Skeletal muscle cell (primary cell): ENCODE data around the gene MTREX.

ENCODE experiments used
- DNase-seq: peaks from one replicate; pipeline ENCODE4 v3.0.0-alpha.2; 2010; ENCODE audit warnings: low read depth
- H3K4me3 ChIP-seq: 2 replicates; pipeline ENCODE4 v1.5.1; 2011; ENCODE audit warnings: low read depth, mild to moderate bottlenecking, control low read depth, low read length, moderate library complexity

Gene MTREX

GRCh38 chr5:55320571-55320970 lies 12.8 kb downstream of the MTREX start:
- H3K4me3 ChIP-seq: no peak overlapping the region
- DNase-seq: no peak

GRCh38 chr5:55324006-55324405 lies 16.2 kb downstream of the MTREX start:
- no peak for DNase-seq
- H3K4me3 ChIP-seq: no peak overlapping the region

GRCh38 chr5:55324815-55325418 lies 17.1 kb downstream of the MTREX start:
- H3K4me3 ChIP-seq: no peak overlapping the region
- DNase-seq: no peak

- H3K4me3 ChIP-seq: no peak overlapping the region
- no peak for DNase-seq
These were observed 17.8 kb downstream of the MTREX start for GRCh38 chr5:55325621-55326020.

- no peak overlapping the region for H3K4me3 ChIP-seq
- no peak for DNase-seq
These were observed 19.5 kb downstream of the MTREX start for GRCh38 chr5:55327281-55327680.

GRCh38 chr5:55331321-55331720 lies 23.5 kb downstream of the MTREX start:
- no peak for DNase-seq

GRCh38 chr5:55333017-55333416 lies 25.2 kb downstream of the MTREX start:
- H3K4me3 ChIP-seq: no peak overlapping the region
- DNase-seq: no peak

More at GRCh38 chr5:55331321-55331720, 23.5 kb downstream of the MTREX start:
- no peak overlapping the region for H3K4me3 ChIP-seq

GRCh38 chr5:55333811-55334210 lies 26.0 kb downstream of the MTREX start:
- H3K4me3 ChIP-seq: no peak overlapping the region
- DNase-seq: no peak

- H3K4me3 ChIP-seq: no peak overlapping the region
These were observed 30.4 kb downstream of the MTREX start for GRCh38 chr5:55338092-55338613.

GRCh38 chr5:55338810-55339243 lies 31.0 kb downstream of the MTREX start:
- no peak for DNase-seq
- H3K4me3 ChIP-seq: no peak overlapping the region

More at GRCh38 chr5:55338092-55338613, 30.4 kb downstream of the MTREX start:
- no peak for DNase-seq

GRCh38 chr5:55343107-55343506 lies 35.3 kb downstream of the MTREX start:
- no peak for DNase-seq
- no peak overlapping the region for H3K4me3 ChIP-seq

- DNase-seq: no peak
- no peak overlapping the region for H3K4me3 ChIP-seq
These were observed 35.8 kb downstream of the MTREX start for GRCh38 chr5:55343609-55344008.

- peak; percentile 22 for DNase-seq
These were observed 36.7 kb downstream of the MTREX start for GRCh38 chr5:55344392-55344992.

GRCh38 chr5:55345327-55345726 lies 37.5 kb downstream of the MTREX start:
- no peak overlapping the region for H3K4me3 ChIP-seq
- no peak for DNase-seq

More at GRCh38 chr5:55344392-55344992, 36.7 kb downstream of the MTREX start:
- no peak overlapping the region for H3K4me3 ChIP-seq

GRCh38 chr5:55347786-55348185 lies 40.0 kb downstream of the MTREX start:
- DNase-seq: no peak
- no peak overlapping the region for H3K4me3 ChIP-seq

- no peak for DNase-seq
- no peak overlapping the region for H3K4me3 ChIP-seq
These were observed 43.0 kb downstream of the MTREX start for GRCh38 chr5:55350754-55351153.

GRCh38 chr5:55356896-55357295 lies 49.1 kb downstream of the MTREX start:
- no peak overlapping the region for H3K4me3 ChIP-seq
- DNase-seq: no peak

GRCh38 chr5:55360190-55360589 lies 52.4 kb downstream of the MTREX start:
- DNase-seq: no peak
- H3K4me3 ChIP-seq: no peak overlapping the region

GRCh38 chr5:55363856-55364255 lies 56.1 kb downstream of the MTREX start:
- no peak for DNase-seq
- H3K4me3 ChIP-seq: no peak overlapping the region

GRCh38 chr5:55364537-55365055 lies 56.8 kb downstream of the MTREX start:
- DNase-seq: no peak
- H3K4me3 ChIP-seq: no peak overlapping the region
